Measurements from ENCODE around the gene CEBPG. TPM values are rescaled to one million over a fixed set of nuclear protein-coding genes. Genes with fewer than 3 reads are reported as not detected.

CEBPG gene
- total RNA-seq, 2 experiments from 2014 or later = 15.5 TPM

DNA sequence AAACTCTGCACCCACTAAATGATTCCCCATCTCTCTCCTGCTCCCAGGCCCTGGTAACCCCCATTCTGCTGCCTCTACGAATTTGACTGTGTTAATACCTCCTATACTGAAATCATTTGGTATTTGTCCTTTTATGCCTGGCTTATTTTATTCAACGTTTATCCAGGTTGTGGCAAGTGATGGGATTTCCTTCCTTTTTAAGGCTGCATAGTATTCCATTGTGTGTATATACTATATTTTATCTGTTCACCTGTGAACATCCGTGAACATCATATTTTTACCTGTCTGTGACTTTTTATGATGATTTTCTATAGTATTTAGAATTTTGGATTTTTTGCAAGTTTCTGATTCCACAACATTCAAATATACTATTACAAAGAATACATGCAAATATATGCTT, 13.9 kb upstream of the CEBPG start:
- Histone ChIP-seq H3K4me1 (ENCODE audit: insufficient read depth, low read length) (no peaks in the 10 kb centered on the region), H3K9me3 (ENCODE audit: control insufficient read depth in 1 of 2, insufficient read depth in 1 of 2, low read length in 2 of 2) (peaks cover 0 to 8% of the 10 kb centered on the region in 2 experiments), H3K36me3 (ENCODE audit: insufficient read depth, low read length) (no peaks in the 10 kb centered on the region), H3K27me3 (ENCODE audit: control insufficient read depth in 1 of 2, insufficient read depth in 2 of 2, low read length in 2 of 2) (peaks cover 0 to 2% of the 10 kb centered on the region in 2 experiments), H3K27ac (ENCODE audit: low read depth in 1 of 2, low read length in 2 of 2) (no peak overlapping the region), H3K4me3 (ENCODE audit: low read length) (no peak overlapping the region)
- TF ChIP-seq, protein P1, sequence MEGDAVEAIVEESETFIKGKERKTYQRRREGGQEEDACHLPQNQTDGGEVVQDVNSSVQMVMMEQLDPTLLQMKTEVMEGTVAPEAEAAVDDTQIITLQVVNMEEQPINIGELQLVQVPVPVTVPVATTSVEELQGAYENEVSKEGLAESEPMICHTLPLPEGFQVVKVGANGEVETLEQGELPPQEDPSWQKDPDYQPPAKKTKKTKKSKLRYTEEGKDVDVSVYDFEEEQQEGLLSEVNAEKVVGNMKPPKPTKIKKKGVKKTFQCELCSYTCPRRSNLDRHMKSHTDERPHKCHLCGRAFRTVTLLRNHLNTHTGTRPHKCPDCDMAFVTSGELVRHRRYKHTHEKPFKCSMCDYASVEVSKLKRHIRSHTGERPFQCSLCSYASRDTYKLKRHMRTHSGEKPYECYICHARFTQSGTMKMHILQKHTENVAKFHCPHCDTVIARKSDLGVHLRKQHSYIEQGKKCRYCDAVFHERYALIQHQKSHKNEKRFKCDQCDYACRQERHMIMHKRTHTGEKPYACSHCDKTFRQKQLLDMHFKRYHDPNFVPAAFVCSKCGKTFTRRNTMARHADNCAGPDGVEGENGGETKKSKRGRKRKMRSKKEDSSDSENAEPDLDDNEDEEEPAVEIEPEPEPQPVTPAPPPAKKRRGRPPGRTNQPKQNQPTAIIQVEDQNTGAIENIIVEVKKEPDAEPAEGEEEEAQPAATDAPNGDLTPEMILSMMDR (IDR thresholded peaks at IDR 0.05) = no peak
- ChIA-PET POLR2A (interaction anchor here (1.6 kb wide), 1 partner anchor 13 kb away, joined by 4 read pairs; no protein-coding TSS in a partner anchor), CTCF (no interaction called here)
- DNase-seq (no peak), ATAC-seq (ENCODE audit: poor library complexity) (no peak)
- Mint-ChIP-seq H3K36me3 (ENCODE audit: low read depth) (no peaks in the 10 kb centered on the region), H3K27me3 (peaks cover 26% of the 10 kb centered on the region), H3K9me3 (no peaks in the 10 kb centered on the region), H3K4me3 (no peak overlapping the region), H3K27ac (no peak overlapping the region), H3K4me1 (ENCODE audit: low read depth) (no peaks in the 10 kb centered on the region)
- intact Hi-C loops (cut with DNase I, micrococcal nuclease) = no loop called here

DNA sequence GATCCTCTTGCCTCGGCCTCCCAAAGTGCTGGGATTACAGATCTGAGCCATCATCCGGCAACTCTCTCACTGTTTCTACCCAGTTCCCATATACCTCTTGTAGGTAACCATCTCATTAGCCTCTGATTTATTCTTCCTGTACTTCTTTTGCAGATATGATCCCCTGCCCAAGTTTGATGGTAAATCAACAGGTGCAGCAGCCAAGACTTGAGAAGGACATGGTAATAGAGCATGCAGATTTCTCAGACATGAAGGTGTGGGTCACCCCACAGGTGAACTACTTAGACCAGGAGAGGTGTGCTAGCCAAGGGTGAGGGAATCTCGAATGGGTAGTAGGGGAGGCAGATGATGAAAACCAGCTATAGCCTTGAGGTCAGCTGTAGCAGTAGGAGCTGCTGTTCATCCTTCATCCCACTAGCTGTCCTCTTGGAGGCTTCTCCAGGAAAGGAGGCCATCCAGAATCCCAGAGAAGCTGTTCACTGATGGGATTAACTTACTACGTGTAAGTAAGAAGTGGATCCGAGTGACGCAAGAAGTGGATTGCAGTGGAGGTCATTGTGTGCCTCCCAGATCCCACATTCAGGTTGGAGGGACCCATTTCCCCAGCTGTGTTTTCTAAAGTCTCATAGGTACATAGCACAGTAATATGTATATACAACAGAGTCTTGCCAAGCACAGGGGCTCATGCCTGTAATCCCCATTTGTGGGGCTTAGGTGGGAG, 10.8 kb upstream of the CEBPG start:
- Histone ChIP-seq H3K27me3 (ENCODE audit: control insufficient read depth in 1 of 2, insufficient read depth in 2 of 2, low read length in 2 of 2) (peaks cover 0 to 3% of the 10 kb centered on the region in 2 experiments), H3K27ac (ENCODE audit: low read depth in 1 of 2, low read length in 2 of 2) (no peak overlapping the region), H3K4me1 (ENCODE audit: insufficient read depth, low read length) (no peaks in the 10 kb centered on the region), H3K9me3 (ENCODE audit: control insufficient read depth in 1 of 2, insufficient read depth in 1 of 2, low read length in 2 of 2) (no peaks in the 10 kb centered on the region), H3K4me3 (ENCODE audit: low read length) (no peak overlapping the region), H3K36me3 (ENCODE audit: insufficient read depth, low read length) (no peaks in the 10 kb centered on the region)
- Mint-ChIP-seq H3K36me3 (ENCODE audit: low read depth) (no peaks in the 10 kb centered on the region), H3K9me3 (no peaks in the 10 kb centered on the region), H3K27ac (no peak overlapping the region), H3K4me1 (ENCODE audit: low read depth) (no peaks in the 10 kb centered on the region), H3K27me3 (peaks cover 26% of the 10 kb centered on the region), H3K4me3 (no peak overlapping the region)
- intact Hi-C loops (cut with DNase I, micrococcal nuclease) = no loop called here
- ATAC-seq (ENCODE audit: poor library complexity) (no peak), DNase-seq (no peak)
- CTCF ChIA-PET = no interaction called here
- TF ChIP-seq, protein P1 (IDR thresholded peaks at IDR 0.05) = no peak
- POLR2A ChIA-PET = no interaction called here

DNA sequence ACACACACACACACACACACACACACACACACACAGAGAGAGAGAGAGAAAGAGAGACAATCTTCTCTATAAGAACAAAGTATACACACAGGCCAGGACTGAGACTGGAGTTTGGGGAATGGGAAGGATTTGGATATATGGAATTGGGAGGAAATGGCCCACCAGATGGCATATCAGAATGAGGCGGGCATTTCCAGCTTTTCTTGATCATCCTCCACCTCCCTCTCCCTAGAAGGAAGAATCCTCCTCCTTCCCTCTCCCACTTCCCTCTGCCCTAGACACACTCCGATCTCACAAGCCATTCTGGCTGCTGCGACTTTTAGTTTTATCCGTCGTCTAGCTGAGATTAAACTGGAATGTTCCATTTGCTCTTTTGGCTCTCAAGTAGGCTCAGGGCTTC, 10.0 kb upstream of the CEBPG start:
- POLR2A ChIA-PET = no interaction called here
- no peaks in the 10 kb centered on the region for H3K36me3 Mint-ChIP-seq (ENCODE audit: low read depth)
- H3K4me1 Mint-ChIP-seq (ENCODE audit: low read depth) = no peaks in the 10 kb centered on the region
- intact Hi-C loops (cut with DNase I, micrococcal nuclease) = no loop called here
- Histone ChIP-seq H3K4me3 (ENCODE audit: low read length) (no peak overlapping the region), H3K36me3 (ENCODE audit: insufficient read depth, low read length) (no peaks in the 10 kb centered on the region), H3K27ac (ENCODE audit: low read depth in 1 of 2, low read length in 2 of 2) (no peak overlapping the region), H3K9me3 (ENCODE audit: control insufficient read depth in 1 of 2, insufficient read depth in 1 of 2, low read length in 2 of 2) (no peaks in the 10 kb centered on the region), H3K4me1 (ENCODE audit: insufficient read depth, low read length) (no peaks in the 10 kb centered on the region), H3K27me3 (ENCODE audit: control insufficient read depth in 1 of 2, insufficient read depth in 2 of 2, low read length in 2 of 2) (peaks cover 0 to 3% of the 10 kb centered on the region in 2 experiments)
- DNase-seq = no peak
- ATAC-seq (ENCODE audit: poor library complexity) = no peak
- peaks cover 20% of the 10 kb centered on the region for H3K27me3 Mint-ChIP-seq
- no peak overlapping the region for H3K27ac Mint-ChIP-seq
- no peaks in the 10 kb centered on the region for H3K9me3 Mint-ChIP-seq
- no peak overlapping the region for H3K4me3 Mint-ChIP-seq
- CTCF ChIA-PET = no interaction called here
- TF ChIP-seq, protein P1 (IDR thresholded peaks at IDR 0.05) = no peak

All from CD4-positive, alpha-beta T cell (primary cell).